ENCODE measurements around the gene KLHL29. TPM values are rescaled to one million over a fixed set of nuclear protein-coding genes. Genes with fewer than 3 reads are reported as not detected.

KLHL29 gene
- total and polyA plus RNA-seq, 2 of the 13 experiments (the other 11 are each of a cell fraction or from before 2014, with no cell fraction given): 0.01 TPM; not detected in 1

DNA sequence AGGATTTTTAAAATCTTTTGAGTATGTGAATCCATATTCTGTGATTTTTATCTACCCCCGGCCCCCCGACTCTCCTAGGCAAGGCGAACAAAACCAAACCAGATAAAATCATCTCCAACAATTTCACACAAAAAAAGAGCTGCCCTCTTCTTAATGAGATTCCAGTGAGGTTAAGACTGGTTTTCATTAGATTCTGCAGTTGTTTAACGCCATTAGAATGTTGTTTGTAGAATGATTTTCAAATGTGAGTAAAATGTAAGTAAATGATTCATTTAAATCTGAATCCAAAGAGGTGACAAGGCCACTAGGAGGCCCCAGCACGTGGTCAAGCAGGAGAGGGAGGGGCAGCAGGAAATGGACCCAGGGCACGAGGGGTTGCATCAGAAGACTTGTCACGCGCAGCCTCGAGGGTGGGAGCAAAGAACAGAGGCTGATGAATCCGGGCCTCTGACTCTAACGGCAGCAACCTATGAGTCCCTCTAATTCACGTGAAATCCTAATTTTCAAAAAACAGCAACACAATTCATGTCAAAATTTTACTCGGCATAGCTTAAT, 24.3 kb upstream of the KLHL29 start (continued):
- TF ChIP-seq CBX2 (IDR thresholded peaks at IDR 0.05; ENCODE audit: low read depth, low read length) (no peak), CBX2 (CRISPR knock-in tag; IDR thresholded peaks at IDR 0.05; ENCODE audit: low read depth) (no peak), ZSCAN25 (CRISPR knock-in tag; IDR thresholded peaks at IDR 0.05) (no peak), TRIM24 (CRISPR knock-in tag; IDR thresholded peaks at IDR 0.05) (peak; percentile 79), DMAP1 (CRISPR knock-in tag; IDR thresholded peaks at IDR 0.05) (peak; percentile 26; the same call in 1 of the 2 replicates), ZNF256 (CRISPR knock-in tag; conservative IDR thresholded peaks at IDR 0.05) (no peak), ZNF557 (CRISPR knock-in tag; IDR thresholded peaks at IDR 0.05) (0 out of 2 replicates have a peak, but pooled peaks have one; percentile 35), SRY (CRISPR knock-in tag; IDR thresholded peaks at IDR 0.05) (no peak), ATAD3A (CRISPR knock-in tag; IDR thresholded peaks at IDR 0.05) (no peak), GATA4 (IDR thresholded peaks at IDR 0.05; ENCODE audit: borderline replicate concordance, low read depth) (no peak), SMAD3 (CRISPR knock-in tag; IDR thresholded peaks at IDR 0.05) (peak; percentile 36; the same call in 1 of the 2 replicates), ZNF598 (CRISPR knock-in tag; IDR thresholded peaks at IDR 0.05; ENCODE audit: borderline replicate concordance) (no peak), ATF7-NPFF (CRISPR knock-in tag; IDR thresholded peaks at IDR 0.05; ENCODE audit: low read depth) (0 out of 2 replicates have a peak, but pooled peaks have one; percentile 27), TBP (CRISPR knock-in tag; IDR thresholded peaks at IDR 0.05) (no peak), ZBED4 (CRISPR knock-in tag; IDR thresholded peaks at IDR 0.05; ENCODE audit: borderline replicate concordance) (peak; percentile 36; the same call in 1 of the 2 replicates), IRF2 (CRISPR knock-in tag; IDR thresholded peaks at IDR 0.05) (no peak), ZNF629 (CRISPR knock-in tag; conservative IDR thresholded peaks at IDR 0.05) (0 out of 2 replicates have a peak, but pooled peaks have one; percentile 12), SOX6 (IDR thresholded peaks at IDR 0.05) (no peak), SOX6 (CRISPR knock-in tag; IDR thresholded peaks at IDR 0.05) (no peak)
- TF ChIP-seq, protein P1, sequence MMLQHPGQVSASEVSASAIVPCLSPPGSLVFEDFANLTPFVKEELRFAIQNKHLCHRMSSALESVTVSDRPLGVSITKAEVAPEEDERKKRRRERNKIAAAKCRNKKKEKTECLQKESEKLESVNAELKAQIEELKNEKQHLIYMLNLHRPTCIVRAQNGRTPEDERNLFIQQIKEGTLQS (CRISPR knock-in tag; IDR thresholded peaks at IDR 0.05): peak; percentile 60; the same call in 1 of the 2 replicates
- TF ChIP-seq, protein P2, sequence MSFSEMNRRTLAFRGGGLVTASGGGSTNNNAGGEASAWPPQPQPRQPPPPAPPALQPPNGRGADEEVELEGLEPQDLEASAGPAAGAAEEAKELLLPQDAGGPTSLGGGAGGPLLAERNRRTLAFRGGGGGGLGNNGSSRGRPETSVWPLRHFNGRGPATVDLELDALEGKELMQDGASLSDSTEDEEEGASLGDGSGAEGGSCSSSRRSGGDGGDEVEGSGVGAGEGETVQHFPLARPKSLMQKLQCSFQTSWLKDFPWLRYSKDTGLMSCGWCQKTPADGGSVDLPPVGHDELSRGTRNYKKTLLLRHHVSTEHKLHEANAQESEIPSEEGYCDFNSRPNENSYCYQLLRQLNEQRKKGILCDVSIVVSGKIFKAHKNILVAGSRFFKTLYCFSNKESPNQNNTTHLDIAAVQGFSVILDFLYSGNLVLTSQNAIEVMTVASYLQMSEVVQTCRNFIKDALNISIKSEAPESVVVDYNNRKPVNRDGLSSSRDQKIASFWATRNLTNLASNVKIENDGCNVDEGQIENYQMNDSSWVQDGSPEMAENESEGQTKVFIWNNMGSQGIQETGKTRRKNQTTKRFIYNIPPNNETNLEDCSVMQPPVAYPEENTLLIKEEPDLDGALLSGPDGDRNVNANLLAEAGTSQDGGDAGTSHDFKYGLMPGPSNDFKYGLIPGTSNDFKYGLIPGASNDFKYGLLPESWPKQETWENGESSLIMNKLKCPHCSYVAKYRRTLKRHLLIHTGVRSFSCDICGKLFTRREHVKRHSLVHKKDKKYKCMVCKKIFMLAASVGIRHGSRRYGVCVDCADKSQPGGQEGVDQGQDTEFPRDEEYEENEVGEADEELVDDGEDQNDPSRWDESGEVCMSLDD (CRISPR knock-in tag; IDR thresholded peaks at IDR 0.05; ENCODE audit: borderline replicate concordance): 0 out of 2 replicates have a peak, but pooled peaks have one; percentile 53
- TF ChIP-seq, protein P3, sequence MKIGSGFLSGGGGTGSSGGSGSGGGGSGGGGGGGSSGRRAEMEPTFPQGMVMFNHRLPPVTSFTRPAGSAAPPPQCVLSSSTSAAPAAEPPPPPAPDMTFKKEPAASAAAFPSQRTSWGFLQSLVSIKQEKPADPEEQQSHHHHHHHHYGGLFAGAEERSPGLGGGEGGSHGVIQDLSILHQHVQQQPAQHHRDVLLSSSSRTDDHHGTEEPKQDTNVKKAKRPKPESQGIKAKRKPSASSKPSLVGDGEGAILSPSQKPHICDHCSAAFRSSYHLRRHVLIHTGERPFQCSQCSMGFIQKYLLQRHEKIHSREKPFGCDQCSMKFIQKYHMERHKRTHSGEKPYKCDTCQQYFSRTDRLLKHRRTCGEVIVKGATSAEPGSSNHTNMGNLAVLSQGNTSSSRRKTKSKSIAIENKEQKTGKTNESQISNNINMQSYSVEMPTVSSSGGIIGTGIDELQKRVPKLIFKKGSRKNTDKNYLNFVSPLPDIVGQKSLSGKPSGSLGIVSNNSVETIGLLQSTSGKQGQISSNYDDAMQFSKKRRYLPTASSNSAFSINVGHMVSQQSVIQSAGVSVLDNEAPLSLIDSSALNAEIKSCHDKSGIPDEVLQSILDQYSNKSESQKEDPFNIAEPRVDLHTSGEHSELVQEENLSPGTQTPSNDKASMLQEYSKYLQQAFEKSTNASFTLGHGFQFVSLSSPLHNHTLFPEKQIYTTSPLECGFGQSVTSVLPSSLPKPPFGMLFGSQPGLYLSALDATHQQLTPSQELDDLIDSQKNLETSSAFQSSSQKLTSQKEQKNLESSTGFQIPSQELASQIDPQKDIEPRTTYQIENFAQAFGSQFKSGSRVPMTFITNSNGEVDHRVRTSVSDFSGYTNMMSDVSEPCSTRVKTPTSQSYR (CRISPR knock-in tag; IDR thresholded peaks at IDR 0.05; ENCODE audit: borderline replicate concordance): 0 out of 2 replicates have a peak, but pooled peaks have one; percentile 45

Measured in HepG2 (cell line).